A549 (cell line): ENCODE results near the gene SMIM32. TPM values are rescaled to one million over a fixed set of nuclear protein-coding genes. Genes with fewer than 3 reads are reported as not detected.

Source experiments
- ATAC-seq, 2 experiments: fragments of 200-7000 bp in 1 of 2; fragments of >200 bp in 1 of 2; cut with Nextera tagmentation in 1 of 2; cut with Tn5 transposase in 1 of 2; 3 replicates each; pipeline versions ENCODE4 v1.8.0 to v1.9.1; 2018 to 2020; ENCODE audit warnings: mild to moderate bottlenecking in 1 of 2, moderate library complexity in 1 of 2
- CTCF ChIA-PET: fragments of 300-600 bp; sonication (Branson Sonifier 250); formaldehyde crosslinking; extraction: SDS; loops from one replicate; lab custom pipeline; 2021; ENCODE audit warnings: antibody characterized with exemption, inconsistent platforms; lab: Yijun Ruan, JAX
- POLR2A ChIA-PET: fragments of 350-600 bp; formaldehyde crosslinking; extraction: SDS; loops from one replicate; lab custom pipeline; 2021; ENCODE audit warnings: antibody characterized with exemption, inconsistent platforms; lab: Yijun Ruan, JAX
- DNase-seq, 2 experiments: peaks; one replicate each; pipeline versions ENCODE4 v3.0.0 to v3.0.0-alpha.2; 2011 to 2016; ENCODE audit warnings: low read depth in 1 of 2, low spot score in 1 of 2
- FAIRE-seq: peaks from 2 replicates; lab custom pipeline; 2011; peaks lifted over from hg19 to GRCh38; lab: Jason Lieb, UNC
- H3K27ac ChIP-seq, 2 experiments: fragments of >200 bp; sonication (Bioruptor Twin); formaldehyde crosslinking; 3 replicates each; pipeline ENCODE4 v1.5.1; 2016 to 2017
- H3K4me1 ChIP-seq: fragments of >200 bp; sonication (Bioruptor Twin); formaldehyde crosslinking; 3 replicates; pipeline ENCODE4 v1.6.1; 2016
- H3K4me2 ChIP-seq: fragments of >200 bp; sonication (Bioruptor Twin); formaldehyde crosslinking; 3 replicates; pipeline ENCODE4 v1.6.1; 2016
- H3K4me3 ChIP-seq: fragments of >200 bp; sonication (Bioruptor Twin); formaldehyde crosslinking; 3 replicates; pipeline ENCODE4 v1.5.1; 2016
- H3K9me3 ChIP-seq: fragments of >200 bp; sonication (Bioruptor Twin); formaldehyde crosslinking; 3 replicates; pipeline ENCODE4 v1.6.1; 2016
- ATOH8 ChIP-seq: fragments of 250-450 bp; sonication (Bioruptor Pico); IDR thresholded peaks from 2 replicates; pipeline ENCODE4 v1.5.0; 2020; ENCODE audit warnings: low read depth, mild to moderate bottlenecking, moderate library complexity
- BHLHE40 ChIP-seq: IDR thresholded peaks from 2 replicates; pipeline ENCODE4 v1.6.1; 2012; ENCODE audit warnings: low read depth, low read length, inconsistent platforms
- CBX2 ChIP-seq: fragments of 200-600 bp; sonication (generic); IDR thresholded peaks from 2 replicates; pipeline ENCODE4 v1.6.1; 2016; ENCODE audit warnings: low read depth, mild to moderate bottlenecking, borderline replicate concordance
- CEBPB ChIP-seq, 2 experiments: fragments of >200 bp in 1 of 2; sonication (Bioruptor Twin) in 1 of 2; formaldehyde crosslinking in 1 of 2; IDR thresholded peaks; 2 replicates each; pipeline ENCODE4 v1.6.1; 2012 to 2016
- CHD2 ChIP-seq: fragments of 150-350 bp; IDR thresholded peaks from 2 replicates; pipeline ENCODE4 v1.6.1; 2014; ENCODE audit warnings: low read length; ENCODE audit not compliant: partially characterized antibody
- CTCF ChIP-seq: fragments of >200 bp; sonication (Bioruptor Twin); formaldehyde crosslinking; IDR thresholded peaks from 3 replicates; pipeline ENCODE4 v1.5.1; 2016
- FOSB ChIP-seq: fragments of 250-450 bp; sonication (Bioruptor Pico); IDR thresholded peaks from 2 replicates; pipeline ENCODE4 v1.5.0; 2020; ENCODE audit warnings: mild to moderate bottlenecking, moderate library complexity
- FOXS1 ChIP-seq: fragments of 250-450 bp; sonication (Bioruptor Pico); IDR thresholded peaks from 2 replicates; pipeline ENCODE4 v1.5.0; 2020; ENCODE audit warnings: mild to moderate bottlenecking, moderate library complexity
- HDAC2 ChIP-seq: fragments of 200-600 bp; sonication (generic); IDR thresholded peaks from 2 replicates; pipeline ENCODE4 v1.6.1; 2016
- HEYL ChIP-seq: fragments of 250-450 bp; sonication (Bioruptor Pico); IDR thresholded peaks from 2 replicates; pipeline ENCODE4 v1.8.0; 2021; ENCODE audit warnings: mild to moderate bottlenecking, moderate library complexity
- HOXB13 ChIP-seq: fragments of 250-450 bp; sonication (Bioruptor Pico); IDR thresholded peaks from 2 replicates; pipeline ENCODE4 v1.5.0; 2020; ENCODE audit warnings: low read depth, mild to moderate bottlenecking, moderate library complexity
- HOXB5 ChIP-seq: fragments of 250-450 bp; sonication (Bioruptor Pico); IDR thresholded peaks from 2 replicates; pipeline ENCODE4 v1.5.0; 2020; ENCODE audit warnings: mild to moderate bottlenecking, moderate library complexity
- JUN ChIP-seq, 2 experiments: fragments of >200 bp; sonication (Bioruptor Twin); formaldehyde crosslinking; IDR thresholded peaks; 2 replicates in 1 of 2; 3 replicates in 1 of 2; pipeline ENCODE4 v1.6.1; 2016 to 2017
- JUNB ChIP-seq: fragments of >200 bp; sonication (Bioruptor Twin); formaldehyde crosslinking; IDR thresholded peaks from 2 replicates; pipeline ENCODE4 v1.6.1; 2016
- MAFK ChIP-seq: fragments of 450-650 bp; IDR thresholded peaks from 2 replicates; pipeline ENCODE4 v1.6.1; 2014; ENCODE audit not compliant: partially characterized antibody
- PBX3 ChIP-seq: IDR thresholded peaks from 2 replicates; pipeline ENCODE4 v1.6.1; 2012
- PHF8 ChIP-seq: fragments of 200-600 bp; sonication (generic); IDR thresholded peaks from 2 replicates; pipeline ENCODE4 v1.6.1; 2016; ENCODE audit warnings: low read depth, mild to moderate bottlenecking, antibody characterized with exemption, moderate library complexity, borderline replicate concordance
- POLR2A ChIP-seq: IDR thresholded peaks from 2 replicates; pipeline ENCODE4 v1.6.1; 2012; ENCODE audit warnings: mild to moderate bottlenecking, low read length
- RAD21 ChIP-seq, 2 experiments: fragments of >200 bp in 1 of 2; sonication (Bioruptor Twin) in 1 of 2; formaldehyde crosslinking in 1 of 2; IDR thresholded peaks in 1 of 2; conservative IDR thresholded peaks in 1 of 2; 2 replicates in 1 of 2; 3 replicates in 1 of 2; pipeline ENCODE4 v1.6.1; 2012 to 2018; ENCODE audit warnings: inconsistent platforms in 1 of 2
- REST ChIP-seq: fragments of 200-600 bp; sonication (generic); IDR thresholded peaks from 2 replicates; pipeline ENCODE4 v1.6.1; 2016; ENCODE audit warnings: antibody characterized with exemption, mild to moderate bottlenecking, moderate library complexity
- TFCP2L1 ChIP-seq: fragments of 250-450 bp; sonication (Bioruptor Pico); IDR thresholded peaks from 2 replicates; pipeline ENCODE4 v1.5.0; 2021; ENCODE audit warnings: mild to moderate bottlenecking
- USF2 ChIP-seq: fragments of 450-650 bp; IDR thresholded peaks from 2 replicates; pipeline ENCODE4 v1.6.1; 2014; ENCODE audit warnings: antibody characterized with exemption
- ZFP36 ChIP-seq: fragments of 450-650 bp; IDR thresholded peaks from 2 replicates; pipeline ENCODE4 v1.6.1; 2014; ENCODE audit warnings: borderline replicate concordance; ENCODE audit not compliant: partially characterized antibody
- WGBS: methylation state at CpG from one replicate; pipeline ENCODE4 v1.1.6; 2017; ENCODE audit errors: missing lambda C conversion rate; 5-methylcytosine and 5-hydroxymethylcytosine counted together
- polyA plus RNA-seq, 4 experiments: library from polyadenylated mRNA; depleted of rRNA in 3 of 4; stranded (reverse); fragments of >200 nt; fragmentation: RNase III in 1 of 4; extraction: RNeasy Plus Mini Kit Qiagen cat#74134 plus additional on column Dnase treatment in 1 of 4; gene quantifications; 2 replicates in 3 of 4; 3 replicates in 1 of 4; pipeline ENCODE4 v1.2.3, GENCODE V29; 2011 to 2017

Gene SMIM32
- polyA plus RNA-seq, 2 of the 4 experiments (the other 2 are of a cell fraction), result not detected

GRCh38 chr5:136202469-136203205 lies 9.7 kb upstream of the SMIM32 start (continued):
- TF ChIP-seq ATOH8 (CRISPR knock-in tag), result no peak
- TF ChIP-seq HDAC2, result no peak
- TF ChIP-seq USF2, result no peak
- TF ChIP-seq, all 56 proteins: peak for 0

GRCh38 chr5:136201870-136202269 lies 8.9 kb upstream of the SMIM32 start:
- Histone ChIP-seq H3K9me3 (no peaks in the 10 kb centered on the region), H3K27ac (no peak overlapping the region), H3K4me1 (no peaks in the 10 kb centered on the region), H3K4me2 (no peak overlapping the region), H3K4me3 (no peak overlapping the region)
- TF ChIP-seq JUN (IDR thresholded peaks at IDR 0.05), result no peak
- TF ChIP-seq ZFP36, result no peak
- no peak for TF ChIP-seq TFCP2L1 (CRISPR knock-in tag)
- TF ChIP-seq FOSB, result no peak
- no peak for TF ChIP-seq POLR2A
- TF ChIP-seq RAD21 (conservative IDR thresholded peaks at IDR 0.05 in 1 of 2, IDR thresholded peaks at IDR 0.05 in 1 of 2), result no peak
- no peak for TF ChIP-seq CHD2
- no peak for TF ChIP-seq FOXS1
- TF ChIP-seq REST, result no peak
- TF ChIP-seq HOXB13 (CRISPR knock-in tag), result no peak
- no peak for TF ChIP-seq HEYL (CRISPR knock-in tag)
- no peak for TF ChIP-seq JUNB
- TF ChIP-seq PHF8, result no peak
- no peak for TF ChIP-seq MAFK
- TF ChIP-seq HOXB5, result no peak
- no peak for TF ChIP-seq CBX2
- TF ChIP-seq BHLHE40, result no peak
- no peak for TF ChIP-seq CTCF
- TF ChIP-seq CEBPB (IDR thresholded peaks at IDR 0.05), result no peak
- TF ChIP-seq PBX3, result no peak
- FAIRE-seq (no peak), ATAC-seq (no peak), DNase-seq (no peak)
- ChIA-PET CTCF (interaction anchor here (3.3 kb wide), 1 partner anchor 11 kb away, joined by 21 read pairs; no protein-coding TSS in a partner anchor), POLR2A (no interaction called here)
- 80% methylated on average over 4 of the region's 4 CpGs for WGBS
